Occipital lobe (tissue), 2 donors: ENCODE data around the gene THAP4. TPM values are rescaled to one million over a fixed set of nuclear protein-coding genes. Genes with fewer than 3 reads are reported as not detected.
"Not testable (repeated sequence)": the region's sequence is repeated elsewhere in the genome, so short reads cannot be mapped to it uniquely, and the experiment has no call there.

Source experiments
- DNase-seq: peaks from one replicate; lab custom pipeline; 2025; lab: John Stamatoyannopoulos, UW
- total RNA-seq: library from RNA; depleted of rRNA; stranded (reverse); fragments of >200 nt; gene quantifications from one replicate; pipeline ENCODE4 v1.2.3, GENCODE V29; 2014

The THAP4 gene
- total RNA-seq, 1 donor from 2014 or later: 22.0 TPM

DNA sequence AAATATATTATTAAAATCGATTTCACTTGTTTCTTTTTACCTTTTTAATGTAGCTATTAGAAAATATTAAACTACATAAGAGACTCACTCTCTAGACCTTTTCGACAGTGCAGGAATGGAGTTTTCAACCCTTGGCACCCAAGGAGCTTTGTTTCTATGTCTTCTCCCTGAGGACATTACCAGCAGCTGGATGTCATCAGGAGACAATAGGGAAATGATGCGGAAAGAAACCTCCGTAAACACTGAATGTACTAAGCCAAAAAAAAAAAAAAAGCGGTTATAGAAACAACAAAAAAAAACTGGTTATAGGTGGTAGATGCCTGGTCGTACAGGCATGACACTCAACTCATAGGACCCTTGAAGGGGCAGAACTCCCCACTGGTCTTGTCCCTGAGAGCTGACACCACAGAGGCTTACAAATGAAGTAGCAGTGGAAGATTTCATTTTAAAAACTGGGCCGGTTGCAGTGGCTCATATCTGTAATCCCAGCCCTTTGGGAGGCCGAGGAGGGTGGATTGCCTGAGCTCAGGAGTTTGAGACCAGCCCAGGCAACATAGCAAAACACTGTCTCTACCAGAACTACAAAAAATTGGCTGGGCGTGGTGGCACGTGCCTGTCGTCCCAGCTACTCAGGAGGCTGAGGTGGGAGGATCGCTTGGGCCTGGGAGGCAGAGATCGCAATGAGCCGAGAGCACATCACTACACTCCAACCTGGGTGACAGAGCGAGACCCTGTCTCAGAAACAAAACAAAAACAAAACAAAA lies 23.8 kb downstream of the THAP4 start:
- no peak for DNase-seq

DNA sequence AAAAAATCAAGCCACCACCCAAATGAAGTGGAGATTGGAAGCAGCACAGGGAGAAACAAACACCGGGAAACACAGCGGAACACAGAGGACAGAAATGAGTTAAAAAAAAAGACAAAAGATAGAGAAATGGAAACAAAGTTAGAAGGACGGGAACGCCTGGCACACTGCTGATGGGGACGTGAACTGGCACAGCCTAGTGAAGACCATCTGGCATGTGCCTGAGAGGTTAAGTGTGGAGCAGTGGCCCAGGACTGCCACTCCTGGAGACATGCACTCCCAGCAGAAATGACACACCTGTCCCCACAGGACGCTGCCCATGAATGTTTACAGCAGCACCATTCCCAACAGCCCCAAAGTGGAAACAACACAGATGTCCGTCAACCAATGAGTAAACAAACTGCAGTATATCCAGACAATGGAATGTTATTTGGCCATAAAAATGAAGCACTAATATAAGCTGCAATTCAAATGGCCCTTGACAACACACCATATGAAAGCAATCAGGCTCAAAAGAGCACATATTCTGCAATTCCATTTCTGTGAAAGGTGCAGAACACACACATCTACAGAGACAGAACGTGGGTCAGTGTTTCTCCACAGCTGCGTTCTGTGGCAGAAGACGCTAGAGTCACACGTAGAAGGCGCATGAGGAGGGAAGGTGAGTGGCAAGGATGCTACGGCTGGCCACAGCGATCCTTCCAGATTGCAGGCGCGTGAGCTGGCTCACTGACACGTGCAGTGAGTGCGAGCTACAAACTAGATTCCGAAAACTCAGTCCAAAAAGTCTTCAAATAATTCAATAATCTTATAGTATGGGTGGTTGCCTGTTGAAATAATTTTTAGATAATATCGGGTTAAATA lies 24.6 kb downstream of the THAP4 start:
- DNase-seq: no peak

DNA sequence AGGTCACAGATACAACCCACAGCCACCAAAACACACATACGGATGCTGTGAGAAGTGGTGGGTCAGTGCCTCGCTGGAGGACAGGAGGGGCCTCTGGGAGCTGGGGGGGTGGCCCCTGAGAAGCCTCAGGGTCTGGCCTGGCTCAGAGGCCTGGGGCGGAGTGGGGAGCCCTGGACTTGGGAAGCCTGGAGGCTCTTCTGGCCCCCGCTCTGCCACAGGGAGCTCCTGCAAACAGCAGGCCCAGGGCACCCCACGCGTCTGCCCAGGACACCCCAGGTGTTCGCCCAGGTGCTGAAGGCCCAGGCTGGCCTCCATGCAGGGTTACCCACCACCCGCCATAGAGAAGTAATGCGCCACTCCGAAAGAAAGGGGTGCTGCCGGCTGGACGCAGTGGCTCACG lies 25.9 kb downstream of the THAP4 start:
- no peak for DNase-seq

GRCh38 chr2:241609859-241610793 lies 26.8 kb downstream of the THAP4 start:
- peak; percentile 41 for DNase-seq

- no peak for DNase-seq
These were observed 28.1 kb downstream of the THAP4 start for GRCh38 chr2:241608881-241609280.

DNA sequence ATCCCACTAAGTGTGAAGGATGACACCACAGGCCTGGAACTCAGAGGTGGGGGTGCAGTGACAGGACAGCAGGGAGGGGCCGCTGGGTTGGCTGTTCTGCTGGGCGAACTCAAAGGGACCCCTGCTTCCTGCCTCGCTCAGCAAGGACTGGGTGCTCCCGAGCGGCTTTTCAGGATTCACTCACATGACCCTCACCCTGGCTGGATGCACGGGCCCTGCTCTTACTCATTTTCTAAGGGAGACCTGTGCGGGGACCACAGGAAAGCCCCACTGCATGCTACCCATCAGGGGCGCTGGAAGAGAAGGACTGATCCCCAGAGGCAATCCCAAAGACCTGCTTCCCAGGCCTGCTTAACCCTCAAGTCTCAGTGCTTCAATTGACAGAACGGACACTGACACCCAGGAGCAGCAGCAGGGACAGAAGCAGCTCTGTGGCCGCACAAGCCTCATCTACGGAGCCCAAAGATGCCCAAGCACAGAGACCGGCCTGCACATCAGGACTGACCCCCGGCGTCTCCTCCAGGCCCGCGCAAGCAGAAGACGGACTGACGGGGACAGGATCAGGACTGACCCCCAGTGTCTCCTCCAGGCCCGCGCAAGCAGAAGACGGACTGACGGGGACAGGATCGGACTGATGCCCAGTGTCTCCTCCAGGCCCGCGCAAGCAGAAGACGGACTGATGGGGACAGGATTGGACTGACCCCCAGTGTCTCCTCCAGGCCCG lies 29.6 kb downstream of the THAP4 start:
- no peak for DNase-seq

DNA sequence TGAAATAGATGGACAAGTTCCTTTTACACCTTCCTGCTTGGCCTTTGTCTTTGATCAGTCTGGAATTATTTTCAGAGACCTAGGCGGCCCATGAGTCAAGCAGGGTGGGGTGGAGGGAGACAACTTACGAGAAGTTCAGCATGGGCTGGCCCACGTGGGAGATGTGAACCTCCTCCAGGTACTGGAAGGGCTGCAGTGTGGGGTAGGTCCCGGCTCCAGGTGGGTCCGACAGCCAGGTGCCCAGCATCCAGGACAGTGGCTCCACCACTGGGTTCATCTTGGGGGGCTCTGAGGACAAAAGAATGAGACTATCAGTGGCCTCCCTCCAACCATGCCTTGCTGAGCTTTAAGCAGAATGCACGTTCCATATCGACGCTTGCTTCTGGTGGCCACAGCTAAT lies 30.8 kb downstream of the THAP4 start:
- no peak for DNase-seq

GRCh38 chr2:241603686-241604085 lies 33.3 kb downstream of the THAP4 start:
- DNase-seq: no peak

DNA sequence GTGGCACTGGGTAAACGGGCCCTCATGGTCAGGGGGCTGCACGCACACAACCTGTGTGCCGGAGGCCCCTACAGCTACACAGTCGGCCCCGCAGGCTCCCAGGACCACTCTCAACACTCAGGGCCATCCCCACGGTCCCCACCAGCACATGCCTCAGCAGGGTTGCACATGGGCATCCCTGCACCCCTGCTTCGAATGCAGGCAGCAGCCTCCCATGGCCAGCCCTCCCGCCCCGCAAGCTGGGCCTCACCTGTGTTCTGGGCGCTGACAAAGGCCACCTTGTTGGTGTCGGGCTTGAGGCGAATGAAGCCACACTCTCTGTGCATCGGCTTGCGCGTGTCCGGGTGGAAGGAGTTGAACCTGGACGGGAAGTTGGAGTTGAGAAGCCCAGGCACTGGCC lies 34.2 kb downstream of the THAP4 start:
- DNase-seq: no peak

GRCh38 chr2:241601841-241602240 lies 35.1 kb downstream of the THAP4 start:
- DNase-seq: no peak

DNA sequence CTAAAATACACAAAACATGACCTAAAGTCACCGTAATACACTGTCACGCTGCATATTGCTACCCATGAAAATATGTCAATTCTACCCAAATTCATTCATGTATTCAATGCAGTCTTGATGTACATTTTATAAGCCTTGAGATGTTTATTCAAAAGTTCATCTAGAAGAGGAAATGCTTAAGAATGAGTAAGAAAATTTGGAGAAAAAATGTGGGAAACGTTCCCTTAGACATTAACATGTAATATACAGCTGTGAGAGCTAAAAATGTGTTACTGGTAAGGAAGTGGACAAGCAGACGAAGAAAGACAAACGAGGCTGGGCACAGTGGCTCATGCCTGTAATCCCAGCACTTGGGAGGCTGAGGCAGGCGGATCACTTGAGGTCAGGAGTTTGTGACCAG lies 37.3 kb downstream of the THAP4 start:
- no peak for DNase-seq

DNA sequence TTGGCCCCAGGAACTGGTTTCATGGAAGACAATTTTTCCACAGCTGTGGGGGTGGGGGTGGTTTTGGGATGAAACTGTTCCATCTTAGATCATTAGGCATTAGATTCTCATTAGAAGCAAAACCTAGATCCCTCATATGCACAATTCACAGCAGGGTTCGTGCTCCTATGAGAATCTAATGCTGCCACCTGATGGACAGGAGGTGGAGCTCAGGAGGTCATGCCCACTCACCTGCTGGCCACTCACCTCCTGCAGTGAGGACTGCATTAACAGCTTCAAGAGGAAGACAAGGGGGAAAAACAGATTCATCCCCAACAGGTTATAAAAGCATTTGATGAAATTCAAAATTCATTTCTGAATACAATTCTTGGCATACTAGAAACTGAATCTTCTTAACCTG lies 38.5 kb downstream of the THAP4 start:
- DNase-seq: no peak

DNA sequence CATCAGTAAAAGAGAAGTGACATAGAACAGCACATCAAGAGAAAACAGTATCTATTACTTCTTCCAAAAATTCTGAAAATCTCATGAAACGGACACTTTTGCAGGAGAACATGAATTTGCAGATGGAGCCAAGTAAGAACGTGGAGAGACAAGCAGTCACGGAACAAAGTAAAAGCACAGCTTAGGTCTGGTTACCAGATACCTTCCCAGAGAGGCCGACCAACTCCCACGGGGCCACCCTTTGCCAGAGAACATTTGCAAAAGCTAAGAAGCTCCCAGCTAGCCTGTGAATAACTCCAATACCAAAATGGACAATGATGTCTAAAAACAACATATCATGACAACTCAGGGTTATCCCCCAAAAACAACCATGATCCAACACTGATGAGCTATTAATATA lies 38.9 kb downstream of the THAP4 start:
- DNase-seq: no peak

- DNase-seq: no peak
These were observed 39.4 kb downstream of the THAP4 start for GRCh38 chr2:241597561-241597960.

DNA sequence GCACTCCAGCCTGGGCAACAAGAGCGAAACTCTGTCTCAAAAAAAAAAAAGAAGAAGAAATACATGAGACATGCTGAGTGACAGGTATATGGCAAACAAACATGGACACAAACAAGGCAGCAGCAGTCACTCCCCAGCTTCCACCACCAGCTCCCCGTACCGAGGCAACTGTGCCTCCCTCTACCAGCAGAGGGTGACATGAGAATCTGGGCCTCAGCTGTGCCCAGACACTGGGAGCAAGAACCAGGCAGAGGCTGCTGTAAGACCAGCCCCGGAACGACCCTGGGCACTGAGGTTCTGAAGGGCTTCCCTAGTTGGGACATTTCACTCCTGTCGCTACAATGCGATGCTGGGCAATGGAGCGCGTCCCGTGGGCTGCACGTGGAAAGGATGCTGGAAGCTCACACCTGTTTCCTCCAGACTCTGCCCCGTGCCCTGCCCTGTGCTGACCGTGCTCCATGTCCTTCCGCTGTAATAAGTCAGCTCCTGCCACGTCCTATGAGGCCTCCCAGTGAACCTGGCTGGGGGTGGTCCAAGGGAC lies 41.3 kb downstream of the THAP4 start:
- DNase-seq: no peak

DNA sequence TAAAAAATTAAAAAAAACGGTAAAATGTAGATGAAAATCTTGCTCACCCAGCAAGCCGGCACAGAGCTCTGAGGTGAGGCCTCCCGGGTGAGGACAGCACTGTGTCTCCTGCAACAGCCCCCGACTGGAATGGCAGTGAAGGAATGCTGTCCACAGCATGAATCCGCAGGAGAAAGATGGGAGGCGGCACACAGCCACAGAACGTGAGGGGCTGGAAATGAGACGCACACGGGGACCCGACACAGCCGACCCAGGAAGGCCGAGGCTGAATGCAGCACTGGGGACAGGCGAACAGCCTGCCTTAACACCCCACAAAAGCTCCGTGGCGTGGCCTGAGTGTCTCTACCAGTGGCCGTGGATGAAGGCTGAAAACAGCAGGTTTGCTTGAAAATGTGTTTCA lies 43.7 kb downstream of the THAP4 start:
- no peak for DNase-seq

- DNase-seq: no peak
These were observed 44.7 kb downstream of the THAP4 start for GRCh38 chr2:241592126-241592845.

DNA sequence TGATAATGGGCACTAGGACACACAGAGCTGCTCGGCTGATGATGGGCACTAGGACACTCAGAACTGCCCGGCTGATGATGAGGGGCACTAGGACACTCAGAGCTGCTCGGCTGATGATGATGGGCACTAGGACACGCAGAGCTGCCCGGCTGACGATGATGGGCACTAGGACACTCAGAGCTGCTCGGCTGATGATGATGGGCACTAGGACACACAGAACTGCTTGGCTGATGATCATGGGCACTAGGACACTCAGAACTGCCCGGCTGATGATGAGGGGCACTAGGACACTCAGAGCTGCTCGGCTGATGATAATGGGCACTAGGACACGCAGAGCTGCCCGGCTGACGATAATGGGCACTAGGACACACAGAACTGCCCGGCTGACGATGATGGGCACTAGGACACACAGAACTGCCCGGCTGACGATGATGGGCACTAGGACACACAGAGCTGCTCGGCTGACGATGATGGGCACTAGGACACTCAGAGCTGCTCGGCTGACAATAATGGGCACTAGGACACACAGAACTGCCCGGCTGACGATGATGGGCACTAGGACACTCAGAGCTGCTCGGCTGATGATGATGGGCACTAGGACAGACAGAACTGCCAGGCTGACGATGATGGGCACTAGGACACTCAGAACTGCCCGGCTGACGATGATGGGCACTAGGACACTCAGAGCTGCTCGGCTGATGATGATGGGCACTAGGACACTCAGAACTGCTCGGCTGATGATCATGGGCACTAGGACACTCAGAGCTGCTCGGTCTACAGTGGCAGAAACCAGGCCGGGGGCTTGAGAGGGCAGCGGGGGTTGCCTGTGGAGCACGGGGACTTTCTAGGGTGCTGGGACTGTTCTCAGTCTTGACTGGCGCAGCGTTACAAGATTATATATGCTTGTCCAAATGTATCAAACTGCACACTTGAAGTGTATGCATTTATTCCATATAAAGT lies 46.2 kb downstream of the THAP4 start:
- not testable (repeated sequence) for DNase-seq

DNA sequence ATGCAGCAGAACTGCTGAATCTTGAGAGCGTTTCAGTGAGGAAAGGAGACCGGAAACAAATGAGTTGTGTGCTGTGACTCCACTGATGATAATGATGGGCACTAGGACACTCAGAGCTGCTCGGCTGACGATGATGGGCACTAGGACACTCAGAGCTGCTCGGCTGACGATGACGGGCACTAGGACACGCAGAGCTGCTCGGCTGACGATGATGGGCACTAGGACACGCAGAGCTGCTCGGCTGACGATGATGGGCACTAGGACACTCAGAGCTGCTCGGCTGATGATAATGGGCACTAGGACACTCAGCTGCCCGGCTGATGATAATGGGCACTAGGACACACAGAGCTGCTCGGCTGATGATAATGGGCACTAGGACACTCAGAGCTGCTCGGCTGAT lies 47.1 kb downstream of the THAP4 start:
- not testable (repeated sequence) for DNase-seq
